ENCODE data around the gene MACROD2. TPM values are rescaled to one million over a fixed set of nuclear protein-coding genes. Genes with fewer than 3 reads are reported as not detected.
A peak's percentile ranks its signal among the peaks of the same experiment; 100 is the strongest.

MACROD2 gene
- total RNA-seq, 2 donors from 2014 or later, result 8.0 to 19.4 TPM

DNA sequence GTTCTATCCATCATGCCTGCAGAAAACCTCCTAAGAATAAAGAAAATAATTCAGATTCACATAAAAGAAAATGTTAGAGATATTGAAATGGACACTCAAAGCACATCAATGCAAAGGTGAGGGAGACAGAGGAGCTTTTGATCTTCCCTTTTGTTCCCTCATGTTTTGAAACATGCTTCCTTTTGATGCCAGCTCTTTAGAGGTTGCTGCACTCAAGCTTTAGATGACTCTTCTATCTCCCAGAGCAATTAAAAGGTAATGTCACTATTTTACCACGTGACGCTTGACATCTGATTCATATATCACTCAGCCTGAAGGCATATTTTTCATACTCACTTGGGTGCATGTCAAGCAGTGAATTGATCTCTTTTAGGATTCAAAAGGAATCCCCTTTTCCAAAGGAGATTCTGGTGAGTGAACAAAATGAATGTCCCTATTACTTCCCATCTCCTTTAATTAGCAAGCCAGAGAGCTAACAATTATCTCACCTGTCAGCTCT, 1551.3 kb downstream of the MACROD2 start:
- intact Hi-C loops (cut with DNase I), result no loop called here
- WGBS, result 75% methylated on average over 2 of the region's 2 CpGs

DNA sequence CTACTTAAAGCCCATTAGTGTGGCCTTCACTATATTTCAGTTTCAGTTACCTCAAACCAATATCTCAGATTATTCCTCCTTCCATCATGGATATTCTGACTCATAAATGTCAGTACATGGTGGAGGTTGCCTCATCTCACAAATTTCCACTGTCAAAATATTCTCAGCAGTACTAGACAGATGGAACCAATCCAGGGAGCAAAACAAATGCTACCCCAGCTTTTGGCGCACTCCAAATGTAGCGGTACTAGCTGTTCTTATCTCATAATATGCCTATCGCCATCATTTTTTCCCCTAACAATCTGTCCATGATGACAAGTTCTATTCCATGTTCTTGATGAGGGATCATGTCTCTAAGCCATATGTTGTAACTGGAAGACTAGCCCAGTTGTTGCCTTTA, 1551.8 kb downstream of the MACROD2 start:
- no peak for DNase-seq (ENCODE audit: low spot score)
- intact Hi-C loops (cut with DNase I), result no loop called here

More for the DNA sequence above, 1551.3 kb downstream of the MACROD2 start:
- H3K27me3 ChIP-seq (replicated peaks; ENCODE audit: insufficient read depth), result no peaks in the 10 kb centered on the region
- DNase-seq (ENCODE audit: low spot score), result no peak
- H3K4me1 ChIP-seq (replicated peaks), result no peaks in the 10 kb centered on the region
- no peaks in the 10 kb centered on the region for H3K9me3 ChIP-seq
- no peak overlapping the region for H3K27ac ChIP-seq
- H3K4me3 ChIP-seq, result no peak overlapping the region
- TF ChIP-seq POLR2A (IDR thresholded peaks at IDR 0.05) (no peak), POLR2AphosphoS5 (IDR thresholded peaks at IDR 0.05) (no peak)
- TF ChIP-seq, protein P1, sequence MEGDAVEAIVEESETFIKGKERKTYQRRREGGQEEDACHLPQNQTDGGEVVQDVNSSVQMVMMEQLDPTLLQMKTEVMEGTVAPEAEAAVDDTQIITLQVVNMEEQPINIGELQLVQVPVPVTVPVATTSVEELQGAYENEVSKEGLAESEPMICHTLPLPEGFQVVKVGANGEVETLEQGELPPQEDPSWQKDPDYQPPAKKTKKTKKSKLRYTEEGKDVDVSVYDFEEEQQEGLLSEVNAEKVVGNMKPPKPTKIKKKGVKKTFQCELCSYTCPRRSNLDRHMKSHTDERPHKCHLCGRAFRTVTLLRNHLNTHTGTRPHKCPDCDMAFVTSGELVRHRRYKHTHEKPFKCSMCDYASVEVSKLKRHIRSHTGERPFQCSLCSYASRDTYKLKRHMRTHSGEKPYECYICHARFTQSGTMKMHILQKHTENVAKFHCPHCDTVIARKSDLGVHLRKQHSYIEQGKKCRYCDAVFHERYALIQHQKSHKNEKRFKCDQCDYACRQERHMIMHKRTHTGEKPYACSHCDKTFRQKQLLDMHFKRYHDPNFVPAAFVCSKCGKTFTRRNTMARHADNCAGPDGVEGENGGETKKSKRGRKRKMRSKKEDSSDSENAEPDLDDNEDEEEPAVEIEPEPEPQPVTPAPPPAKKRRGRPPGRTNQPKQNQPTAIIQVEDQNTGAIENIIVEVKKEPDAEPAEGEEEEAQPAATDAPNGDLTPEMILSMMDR (IDR thresholded peaks at IDR 0.05), result no peak
- H3K36me3 ChIP-seq, result no peaks in the 10 kb centered on the region

DNA sequence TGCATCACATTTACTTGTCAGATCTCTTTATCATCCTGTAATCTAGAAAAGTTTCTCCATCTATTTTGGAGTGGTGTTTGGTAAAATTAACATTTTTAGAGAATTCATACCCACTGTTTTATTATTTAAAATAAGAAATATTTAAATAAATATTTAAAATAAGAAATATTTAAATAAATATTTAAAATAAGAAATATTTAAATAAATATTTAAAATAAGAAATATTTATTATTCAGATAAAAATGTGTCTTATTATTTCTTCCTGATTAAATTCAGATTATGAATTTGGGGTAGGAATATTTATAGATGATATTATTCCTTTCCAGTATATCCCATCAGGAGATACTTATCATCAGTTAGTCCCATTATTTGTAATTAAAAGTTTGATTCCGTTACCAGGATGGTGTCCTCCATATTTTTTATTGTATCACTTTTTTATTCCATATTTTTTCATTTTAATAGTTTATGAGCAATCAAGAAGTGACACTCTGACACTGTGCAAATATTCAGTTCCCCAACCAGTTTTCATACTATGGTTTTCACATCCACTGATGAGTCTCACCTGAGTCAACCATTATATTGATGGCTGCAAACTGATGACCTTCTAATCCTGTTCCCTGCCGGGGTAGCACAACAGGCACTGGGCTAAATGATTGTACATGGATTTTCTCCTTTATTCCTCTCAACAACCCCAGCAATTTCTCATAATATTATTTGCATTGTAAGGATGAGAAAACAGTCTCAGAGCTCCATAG, 1555.0 kb downstream of the MACROD2 start:
- H3K27ac ChIP-seq, result no peak overlapping the region
- TF ChIP-seq, protein P1 (IDR thresholded peaks at IDR 0.05), result no peak
- TF ChIP-seq POLR2A (IDR thresholded peaks at IDR 0.05) (no peak), POLR2AphosphoS5 (IDR thresholded peaks at IDR 0.05) (no peak)
- H3K9me3 ChIP-seq, result no peaks in the 10 kb centered on the region
- H3K4me3 ChIP-seq, result no peak overlapping the region
- WGBS, result 94% methylated on average over 2 of the region's 2 CpGs
- H3K4me1 ChIP-seq (replicated peaks), result no peaks in the 10 kb centered on the region
- H3K36me3 ChIP-seq, result no peaks in the 10 kb centered on the region
- no peaks in the 10 kb centered on the region for H3K27me3 ChIP-seq (replicated peaks; ENCODE audit: insufficient read depth)
- no peak for DNase-seq (ENCODE audit: low spot score)
- intact Hi-C loops (cut with DNase I), result no loop called here

More for the DNA sequence above, 1551.8 kb downstream of the MACROD2 start:
- Histone ChIP-seq H3K9me3 (no peaks in the 10 kb centered on the region), H3K4me3 (no peak overlapping the region), H3K36me3 (no peaks in the 10 kb centered on the region), H3K4me1 (replicated peaks) (no peaks in the 10 kb centered on the region), H3K27me3 (replicated peaks; ENCODE audit: insufficient read depth) (no peaks in the 10 kb centered on the region), H3K27ac (no peak overlapping the region)
- TF ChIP-seq POLR2AphosphoS5 (IDR thresholded peaks at IDR 0.05), result no peak
- no peak for TF ChIP-seq POLR2A (IDR thresholded peaks at IDR 0.05)
- TF ChIP-seq, protein P1 (IDR thresholded peaks at IDR 0.05), result no peak
- 94% methylated on average over 3 of the region's 3 CpGs for WGBS

DNA sequence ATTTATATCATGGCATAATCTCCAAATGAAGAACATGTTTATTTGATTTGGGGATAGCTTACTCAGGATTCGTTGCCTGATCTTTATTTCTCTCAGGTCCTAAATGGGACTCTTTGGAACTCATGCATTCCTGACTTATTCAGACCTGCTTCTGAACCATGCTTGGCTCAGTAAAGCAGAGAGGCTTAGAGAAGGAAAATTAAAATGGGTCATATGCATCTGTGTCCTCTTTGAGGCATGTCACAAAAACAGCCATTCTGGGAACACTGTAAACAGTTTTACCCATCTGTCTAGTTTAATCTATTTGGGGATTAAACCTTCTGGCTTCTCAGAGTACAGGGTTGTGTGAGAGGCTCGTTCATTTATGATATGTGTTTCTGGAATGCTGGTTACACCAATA, 1560.6 kb downstream of the MACROD2 start:
- Histone ChIP-seq H3K9me3 (no peaks in the 10 kb centered on the region), H3K27me3 (replicated peaks; ENCODE audit: insufficient read depth) (no peaks in the 10 kb centered on the region), H3K4me1 (replicated peaks) (no peaks in the 10 kb centered on the region), H3K4me3 (no peak overlapping the region), H3K36me3 (no peaks in the 10 kb centered on the region), H3K27ac (no peak overlapping the region)
- DNase-seq (ENCODE audit: low spot score), result peak; percentile 8
- intact Hi-C loops (cut with DNase I), result no loop called here
- TF ChIP-seq, protein P1 (IDR thresholded peaks at IDR 0.05), result no peak
- no peak for TF ChIP-seq POLR2A (IDR thresholded peaks at IDR 0.05)
- peak; percentile 59 for TF ChIP-seq POLR2AphosphoS5 (IDR thresholded peaks at IDR 0.05)
- 10% methylated on average over 2 of the region's 2 CpGs for WGBS

DNA sequence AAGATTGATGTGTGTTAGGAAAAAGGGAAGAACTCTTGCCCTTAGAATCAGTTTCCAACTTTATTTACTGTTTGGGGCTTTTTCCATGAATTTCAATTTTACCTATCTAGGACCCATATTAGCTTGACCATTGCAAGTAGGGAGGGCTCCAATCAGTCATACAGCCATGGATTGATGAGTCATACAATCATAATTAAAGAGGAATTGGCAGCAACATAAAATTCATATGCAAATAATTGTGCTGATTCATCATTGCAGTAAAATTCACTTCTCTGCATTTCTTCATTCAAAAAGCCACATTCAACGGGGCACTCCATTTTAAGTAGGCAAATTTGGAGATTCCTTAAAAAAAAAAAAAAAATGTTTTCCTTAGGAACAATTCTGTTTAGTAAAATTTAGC, 1561.6 kb downstream of the MACROD2 start:
- TF ChIP-seq, protein P1 (IDR thresholded peaks at IDR 0.05), result no peak
- TF ChIP-seq POLR2AphosphoS5 (IDR thresholded peaks at IDR 0.05), result no peak
- TF ChIP-seq POLR2A (IDR thresholded peaks at IDR 0.05), result no peak
- H3K27ac ChIP-seq, result no peak overlapping the region
- H3K36me3 ChIP-seq, result no peaks in the 10 kb centered on the region
- no peaks in the 10 kb centered on the region for H3K4me1 ChIP-seq (replicated peaks)
- intact Hi-C loops (cut with DNase I), result no loop called here
- no peaks in the 10 kb centered on the region for H3K9me3 ChIP-seq
- H3K4me3 ChIP-seq, result no peak overlapping the region
- no peak for DNase-seq (ENCODE audit: low spot score)
- H3K27me3 ChIP-seq (replicated peaks; ENCODE audit: insufficient read depth), result no peaks in the 10 kb centered on the region
- 73% methylated on average over 1 of the region's 1 CpG for WGBS
